Effector CD4-positive, alpha-beta T cell (primary cell): ENCODE results near the gene GOLGA8J.
"Not testable (repeated sequence)": the region's sequence is repeated elsewhere in the genome, so short reads cannot be mapped to it uniquely, and the experiment has no call there.

Source experiments
- DNase-seq: peaks from one replicate; pipeline ENCODE4 v3.0.0-alpha.2; 2020

The GOLGA8J gene

DNA sequence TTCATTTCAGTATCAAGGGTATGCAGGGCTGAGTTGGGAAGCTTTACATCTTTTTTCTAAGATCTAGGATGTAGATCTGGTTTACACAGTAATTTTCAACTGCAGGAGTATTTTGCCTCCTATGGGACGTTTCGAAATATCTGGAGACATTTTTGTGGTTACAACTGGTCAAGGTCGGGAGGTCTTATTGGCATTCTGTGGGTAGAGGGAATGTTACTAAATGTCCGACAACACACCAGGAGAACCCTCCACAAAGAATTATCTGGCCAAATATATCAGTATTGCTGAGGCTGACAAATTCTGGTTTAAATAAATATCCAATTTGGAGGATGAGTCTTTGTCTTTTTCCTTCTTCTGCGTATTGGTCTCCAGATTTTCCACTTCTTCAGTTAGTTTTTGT lies 1.9 kb upstream of the GOLGA8J start:
- DNase-seq = not testable (repeated sequence)

DNA sequence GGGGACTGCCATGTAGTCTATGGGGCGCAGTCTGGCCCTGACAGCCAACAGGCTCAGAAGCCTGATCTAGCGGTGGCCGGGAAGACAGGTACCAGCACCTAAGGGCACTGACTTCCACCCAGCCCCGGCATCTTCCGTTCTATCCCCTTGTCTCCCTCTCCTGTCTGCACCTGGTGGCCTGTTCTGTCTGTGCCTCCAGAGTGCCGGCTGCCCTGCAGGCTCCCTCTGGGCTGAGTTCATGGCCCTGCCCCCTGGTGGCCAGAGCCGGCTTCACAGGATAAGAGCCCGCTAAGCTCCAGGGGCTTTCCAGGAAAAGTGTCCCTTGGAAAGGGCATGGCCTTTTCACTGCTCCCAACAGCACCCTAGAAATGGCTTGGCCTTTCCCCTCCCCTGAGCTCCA lies 15.1 kb downstream of the GOLGA8J start:
- DNase-seq = not testable (repeated sequence)

DNA sequence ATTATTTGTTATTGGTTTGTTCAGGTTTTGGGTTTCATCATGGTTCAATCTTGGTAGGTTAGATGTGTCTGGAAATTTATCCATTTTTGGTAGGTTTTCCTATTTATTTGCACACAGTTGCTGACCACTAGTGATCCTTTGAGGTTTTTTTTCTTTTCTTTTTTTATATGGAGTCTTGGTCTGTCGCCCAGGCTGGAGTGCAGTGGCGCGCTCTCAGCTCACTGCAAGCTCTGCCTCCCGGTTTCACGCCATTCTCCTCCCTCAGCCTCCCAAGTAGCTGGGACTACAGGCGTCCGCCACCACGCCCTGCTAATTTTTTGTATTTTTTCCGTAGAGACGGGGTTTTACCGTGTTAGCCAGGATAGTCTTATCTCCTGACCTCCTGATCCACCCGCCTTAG lies 20.1 kb downstream of the GOLGA8J start:
- DNase-seq = not testable (repeated sequence)

- not testable (repeated sequence) for DNase-seq
Observed at GRCh38 chr15:30103941-30104507, 21.3 kb downstream of the GOLGA8J start.

- DNase-seq = not testable (repeated sequence)
Observed at GRCh38 chr15:30110591-30110990, 27.8 kb downstream of the GOLGA8J start.

DNA sequence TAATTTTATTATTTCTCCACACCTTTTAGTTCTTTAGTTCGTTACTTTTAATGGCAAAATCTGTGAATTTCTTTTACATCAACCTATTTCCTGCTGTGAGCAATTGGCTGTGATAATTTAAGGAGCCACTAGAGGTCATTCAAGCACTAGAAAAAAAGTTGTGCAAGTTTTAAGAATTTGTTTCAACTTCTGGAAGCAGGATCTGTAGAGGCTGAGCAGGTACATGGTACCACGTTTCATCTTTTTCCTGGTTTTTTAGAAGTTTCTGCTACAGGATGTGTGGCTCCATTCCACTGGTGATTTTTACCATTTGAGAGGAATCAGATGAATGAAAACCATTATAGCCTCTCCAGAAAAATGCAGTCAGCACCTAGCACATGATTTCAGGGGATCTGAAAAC lies 47.3 kb downstream of the GOLGA8J start:
- not testable (repeated sequence) for DNase-seq

DNA sequence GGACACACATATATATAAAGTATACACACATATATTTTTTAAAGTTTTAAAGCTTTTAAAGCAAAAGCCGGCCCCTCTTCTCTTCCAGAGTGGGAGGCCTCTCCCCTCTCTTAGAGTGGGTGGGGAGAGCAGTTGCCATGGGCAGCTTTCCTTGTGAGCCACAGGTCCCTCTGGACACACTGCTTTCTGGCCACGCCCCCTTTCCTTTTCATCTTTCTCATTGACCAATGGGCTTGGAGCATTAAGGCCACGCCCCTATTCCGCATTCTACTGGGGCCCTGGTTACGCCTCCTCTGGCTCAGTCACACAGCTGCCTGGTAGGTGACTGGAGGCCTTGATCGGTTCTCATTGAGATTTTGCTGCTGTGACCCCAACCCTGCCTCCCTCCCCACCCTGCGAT lies 52.0 kb downstream of the GOLGA8J start, which contains the start of gene GOLGA8T:
Gene GOLGA8T, plus strand, starts transcription at position 301 of the 400 bp plus-strand sequence. Its CDS starts 98 bp downstream, at position 399.
- not testable (repeated sequence) for DNase-seq
